Osteoblast (primary cell): ENCODE results near the gene ZNF23. TPM values are rescaled to one million over a fixed set of nuclear protein-coding genes. Genes with fewer than 3 reads are reported as not detected.
A peak's percentile ranks its signal among the peaks of the same experiment; 100 is the strongest.

Experiments
- DNase-seq: peaks from one replicate; pipeline ENCODE4 v3.0.0; 2011; ENCODE audit warnings: low spot score, mixed read lengths; ENCODE audit not compliant: insufficient read length; ENCODE audit errors: missing footprints
- H2AFZ ChIP-seq: 2 replicates; pipeline ENCODE4 v1.6.0; 2011; ENCODE audit warnings: mild to moderate bottlenecking, low read length
- H3K27ac ChIP-seq: 2 replicates; pipeline ENCODE4 v1.5.1; 2011; ENCODE audit warnings: mild to moderate bottlenecking, low read depth, low read length, moderate library complexity
- H3K27me3 ChIP-seq: 2 replicates; pipeline ENCODE4 v1.6.0; 2012; ENCODE audit warnings: mild to moderate bottlenecking, control low read depth, inconsistent platforms, low read length, moderate library complexity; ENCODE audit not compliant: insufficient read depth
- H3K36me3 ChIP-seq: 2 replicates; pipeline ENCODE4 v1.5.1; 2011; ENCODE audit warnings: mild to moderate bottlenecking, low read length, control low read depth, moderate library complexity; ENCODE audit not compliant: insufficient read depth
- H3K4me1 ChIP-seq: 2 replicates; pipeline ENCODE4 v1.5.1; 2011; ENCODE audit warnings: mild to moderate bottlenecking, low read length, control low read depth, moderate library complexity; ENCODE audit not compliant: insufficient read depth
- H3K4me2 ChIP-seq: 2 replicates; pipeline ENCODE4 v1.6.0; 2011; ENCODE audit warnings: mild to moderate bottlenecking, low read length; ENCODE audit not compliant: insufficient read depth
- H3K4me3 ChIP-seq: fragments of 200-600 bp; sonication (generic); 3 replicates; pipeline ENCODE4 v1.5.1; 2012; ENCODE audit warnings: mild to moderate bottlenecking, low read length, inconsistent platforms; ENCODE audit not compliant: insufficient read depth
- H3K79me2 ChIP-seq: 2 replicates; pipeline ENCODE4 v1.6.0; 2012; ENCODE audit warnings: mild to moderate bottlenecking, low read length, control low read depth, inconsistent platforms; ENCODE audit not compliant: insufficient read depth
- H3K9me3 ChIP-seq: 2 replicates; pipeline ENCODE4 v1.5.1; 2011; ENCODE audit warnings: low read depth, low read length, control low read depth
- H4K20me1 ChIP-seq: 2 replicates; pipeline ENCODE4 v1.6.0; 2012; ENCODE audit warnings: mild to moderate bottlenecking, low read length, control low read depth; ENCODE audit not compliant: insufficient read depth
- total RNA-seq: library from RNA; depleted of rRNA; stranded (reverse); fragments of >200 nt; gene quantifications from 2 replicates; pipeline ENCODE4 v1.2.3, GENCODE V29; 2012
- TF ChIP-seq, protein P1 (sequence below): IDR thresholded peaks from 2 replicates; pipeline ENCODE4 v1.5.1; 2011; ENCODE audit warnings: mild to moderate bottlenecking, low read depth, low read length, moderate library complexity; ENCODE audit errors: extremely low read depth

The ZNF23 gene
- total RNA-seq, 1 donor: 9.8 TPM

- Histone ChIP-seq H3K27me3 (no peaks in the 10 kb centered on the region), H3K27ac (no peak within 1 kb of the TSS), H3K9me3 (no peaks in the 10 kb centered on the region), H4K20me1 (no peaks in the 10 kb centered on the region), H3K79me2 (no peaks in the 10 kb centered on the region), H3K36me3 (no peaks in the 10 kb centered on the region), H3K4me2 (no peak within 1 kb of the TSS), H3K4me3 (no peak within 1 kb of the TSS), H2AFZ (no peak within 1 kb of the TSS), H3K4me1 (peaks cover 3% of the 10 kb centered on the region)
- TF ChIP-seq, protein P1, sequence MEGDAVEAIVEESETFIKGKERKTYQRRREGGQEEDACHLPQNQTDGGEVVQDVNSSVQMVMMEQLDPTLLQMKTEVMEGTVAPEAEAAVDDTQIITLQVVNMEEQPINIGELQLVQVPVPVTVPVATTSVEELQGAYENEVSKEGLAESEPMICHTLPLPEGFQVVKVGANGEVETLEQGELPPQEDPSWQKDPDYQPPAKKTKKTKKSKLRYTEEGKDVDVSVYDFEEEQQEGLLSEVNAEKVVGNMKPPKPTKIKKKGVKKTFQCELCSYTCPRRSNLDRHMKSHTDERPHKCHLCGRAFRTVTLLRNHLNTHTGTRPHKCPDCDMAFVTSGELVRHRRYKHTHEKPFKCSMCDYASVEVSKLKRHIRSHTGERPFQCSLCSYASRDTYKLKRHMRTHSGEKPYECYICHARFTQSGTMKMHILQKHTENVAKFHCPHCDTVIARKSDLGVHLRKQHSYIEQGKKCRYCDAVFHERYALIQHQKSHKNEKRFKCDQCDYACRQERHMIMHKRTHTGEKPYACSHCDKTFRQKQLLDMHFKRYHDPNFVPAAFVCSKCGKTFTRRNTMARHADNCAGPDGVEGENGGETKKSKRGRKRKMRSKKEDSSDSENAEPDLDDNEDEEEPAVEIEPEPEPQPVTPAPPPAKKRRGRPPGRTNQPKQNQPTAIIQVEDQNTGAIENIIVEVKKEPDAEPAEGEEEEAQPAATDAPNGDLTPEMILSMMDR: no peak
- DNase-seq: no peak
Measured at GRCh38 chr16:71489122-71489521, 27.1 kb upstream of the ZNF23 start, which contains the start of gene ZNF19. TSS of gene ZNF19 (minus strand) at chr16:71489324. CDS start at chr16:71482114, 7,210 bp downstream.

- no peaks in the 10 kb centered on the region for H4K20me1 ChIP-seq
- H3K27me3 ChIP-seq: no peaks in the 10 kb centered on the region
- H3K4me1 ChIP-seq: peaks cover 8% of the 10 kb centered on the region
- H2AFZ ChIP-seq: peak overlapping the region; percentile 69
- no peaks in the 10 kb centered on the region for H3K36me3 ChIP-seq
- H3K9me3 ChIP-seq: no peaks in the 10 kb centered on the region
- peak overlapping the region; percentile 80 for H3K4me2 ChIP-seq
- peaks cover 3% of the 10 kb centered on the region for H3K79me2 ChIP-seq
- TF ChIP-seq, protein P1: no peak
- peak overlapping the region; percentile 96 for H3K27ac ChIP-seq
- DNase-seq: peak; percentile 88
- peak overlapping the region; percentile 82 for H3K4me3 ChIP-seq
Measured at GRCh38 chr16:71484006-71484893, 22.2 kb upstream of the ZNF23 start.

DNA sequence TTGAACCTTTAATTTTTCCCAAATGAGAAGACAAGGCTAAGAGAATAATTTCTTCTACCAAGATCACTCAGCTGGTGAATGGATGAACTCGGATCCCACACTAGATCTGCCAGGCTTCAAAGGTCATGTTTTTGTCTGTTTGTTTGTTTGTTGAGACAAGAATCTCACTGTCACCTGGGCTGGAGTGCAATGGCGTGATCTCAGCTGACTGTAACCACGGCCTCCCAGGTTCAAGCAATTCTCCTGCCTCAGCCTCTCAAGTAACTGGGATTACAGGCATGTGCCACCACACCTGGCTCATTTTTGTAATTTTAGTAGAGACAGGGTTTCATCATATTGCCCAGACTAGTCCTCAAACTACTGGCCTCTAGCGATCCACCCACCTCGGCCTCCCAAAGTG, 20.5 kb upstream of the ZNF23 start:
- TF ChIP-seq, protein P1: no peak
- no peak for DNase-seq
- no peaks in the 10 kb centered on the region for H4K20me1 ChIP-seq

GRCh38 chr16:71480956-71481355, 18.9 kb upstream of the ZNF23 start:
- DNase-seq: no peak
- Histone ChIP-seq H3K9me3 (peaks cover 7% of the 10 kb centered on the region), H3K36me3 (peaks cover 15% of the 10 kb centered on the region), H4K20me1 (no peaks in the 10 kb centered on the region), H3K79me2 (peaks cover 3% of the 10 kb centered on the region), H3K27me3 (no peaks in the 10 kb centered on the region), H3K4me3 (no peak overlapping the region), H3K27ac (no peak overlapping the region), H3K4me1 (peaks cover 8% of the 10 kb centered on the region), H3K4me2 (no peak overlapping the region), H2AFZ (no peak overlapping the region)
- TF ChIP-seq, protein P1: no peak

More for the DNA sequence above, 20.5 kb upstream of the ZNF23 start:
- Histone ChIP-seq H3K9me3 (no peaks in the 10 kb centered on the region), H3K27ac (no peak overlapping the region), H3K4me2 (no peak overlapping the region), H3K36me3 (peaks cover 3% of the 10 kb centered on the region), H3K4me3 (no peak overlapping the region), H2AFZ (no peak overlapping the region), H3K4me1 (peaks cover 8% of the 10 kb centered on the region), H3K27me3 (no peaks in the 10 kb centered on the region), H3K79me2 (peaks cover 3% of the 10 kb centered on the region)
